T-helper 2 cell treated with Interferon-gamma antibody and Interleukin-4, amounts not matched to agents 5 μg/mL and 100 μg/mL, for 36 hours (primary cell): ENCODE results near the gene ZFP3.
A peak's percentile ranks its signal among the peaks of the same experiment; 100 is the strongest.
"Not testable (repeated sequence)": the region's sequence is repeated elsewhere in the genome, so short reads cannot be mapped to it uniquely, and the experiment has no call there.

Experiments used
- DNase-seq: peaks from one replicate; pipeline ENCODE4 v3.0.0; 2021; ENCODE audit warnings: low spot score
- H3K27ac Mint-ChIP-seq: one replicate; pipeline ENCODE4 v1.8.0; 2021; ENCODE audit warnings: mild to moderate bottlenecking, mixed read lengths
- H3K27me3 Mint-ChIP-seq: one replicate; pipeline ENCODE4 v1.8.0; 2021; ENCODE audit warnings: low read depth, mixed read lengths
- H3K36me3 Mint-ChIP-seq: one replicate; pipeline ENCODE4 v1.8.0; 2021; ENCODE audit warnings: low read depth, mixed read lengths
- H3K4me1 Mint-ChIP-seq: one replicate; pipeline ENCODE4 v1.8.0; 2021; ENCODE audit warnings: low read depth, mixed read lengths
- H3K4me3 Mint-ChIP-seq: one replicate; pipeline ENCODE4 v1.8.0; 2022; ENCODE audit warnings: mild to moderate bottlenecking, moderate library complexity, mixed read lengths
- H3K9me3 Mint-ChIP-seq: one replicate; pipeline ENCODE4 v1.8.0; 2021; ENCODE audit warnings: mixed read lengths

ZFP3 gene

DNA sequence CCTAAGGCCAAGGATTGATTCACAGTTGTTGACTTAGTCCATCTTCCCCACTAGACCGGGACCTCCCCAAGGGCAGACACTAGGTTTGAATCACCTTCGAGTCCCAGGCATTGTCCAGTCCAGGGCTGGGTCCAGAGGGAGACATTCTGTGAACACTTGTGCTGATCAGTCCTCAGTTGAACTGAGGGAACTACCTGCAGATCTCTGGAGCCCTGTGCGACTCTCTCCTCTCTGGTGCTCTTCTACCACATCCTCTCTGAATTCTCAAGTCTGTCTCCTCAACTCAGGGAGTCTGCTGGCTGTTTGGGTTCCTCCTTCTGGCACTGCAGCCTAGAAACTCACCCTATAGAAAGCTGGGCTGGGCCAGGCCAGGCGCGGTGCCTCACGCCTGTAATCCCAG is 22.6 kb downstream of the ZFP3 start:
- peaks cover 22% of the 10 kb centered on the region for H3K36me3 Mint-ChIP-seq
- H3K9me3 Mint-ChIP-seq = peaks cover 54% of the 10 kb centered on the region
- no peaks in the 10 kb centered on the region for H3K4me1 Mint-ChIP-seq
- H3K27me3 Mint-ChIP-seq = peaks cover 14% of the 10 kb centered on the region
- no peak overlapping the region for H3K4me3 Mint-ChIP-seq
- no peak for DNase-seq
- H3K27ac Mint-ChIP-seq = no peak overlapping the region

DNA sequence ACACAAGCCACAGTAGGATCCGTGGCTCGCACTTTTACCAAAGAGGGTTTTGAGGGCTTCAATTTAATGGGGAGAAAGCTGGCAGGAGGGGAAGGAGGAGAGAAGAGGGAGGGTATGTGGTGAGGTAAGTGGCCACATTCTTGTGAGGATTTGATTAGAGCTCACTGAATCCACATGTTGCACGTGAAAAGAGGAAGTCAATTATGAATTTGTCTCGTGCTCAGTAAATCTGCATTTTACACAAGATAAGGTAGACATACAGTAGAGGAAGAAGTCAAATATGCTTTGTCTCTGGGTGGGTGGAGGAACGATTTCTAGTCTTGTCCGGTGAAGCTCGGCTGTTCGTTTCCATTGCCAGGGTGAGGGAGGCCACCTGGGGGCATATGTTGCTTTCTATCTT is 32.5 kb downstream of the ZFP3 start:
- H3K4me3 Mint-ChIP-seq = peak overlapping the region; percentile 82
- H3K27ac Mint-ChIP-seq = peak overlapping the region; percentile 62
- H3K9me3 Mint-ChIP-seq = peaks cover 42% of the 10 kb centered on the region
- DNase-seq = no peak
- peaks cover 71% of the 10 kb centered on the region for H3K36me3 Mint-ChIP-seq
- peaks cover 13% of the 10 kb centered on the region for H3K4me1 Mint-ChIP-seq
- peaks cover 8% of the 10 kb centered on the region for H3K27me3 Mint-ChIP-seq

DNA sequence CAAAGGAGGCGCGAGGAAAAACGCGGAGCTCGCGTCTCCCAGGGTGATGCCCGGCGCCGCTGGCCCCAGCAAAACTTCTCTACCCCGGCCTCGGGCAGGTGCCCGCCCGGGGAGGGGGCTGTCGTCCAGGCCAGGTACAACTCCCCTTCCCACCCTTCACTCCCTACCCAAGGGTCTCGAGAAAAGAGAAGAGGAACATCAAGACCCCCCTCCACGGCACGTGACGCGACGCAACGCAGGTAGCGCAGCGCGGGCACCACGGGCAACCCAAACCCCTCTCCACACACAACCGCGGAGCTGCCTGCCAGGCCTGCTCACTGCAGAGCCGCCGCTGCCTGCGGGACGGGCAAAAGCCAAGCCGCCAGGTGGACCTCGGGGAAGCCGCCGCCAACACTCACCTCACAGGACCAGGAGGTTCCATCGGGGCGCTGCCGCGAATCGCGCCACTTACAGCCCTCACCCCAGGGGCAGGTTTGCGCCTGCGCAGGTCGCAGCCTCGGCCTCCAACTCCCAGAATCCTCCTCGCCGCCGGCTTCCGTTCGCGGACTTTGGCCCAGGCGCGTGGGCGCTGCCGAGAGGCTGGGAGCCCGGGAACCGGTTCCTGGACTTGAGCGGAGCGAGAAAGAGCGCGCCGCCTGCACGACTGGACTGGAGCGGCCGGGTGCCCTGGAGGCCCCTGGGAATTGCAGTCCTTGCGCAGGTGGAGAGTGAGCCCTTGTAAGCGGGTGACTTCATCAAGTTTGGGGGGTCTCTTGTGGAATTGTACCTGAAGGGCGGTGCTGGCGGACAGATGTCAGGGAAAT is 33.3 kb downstream of the ZFP3 start, which contains the start of gene ZNF232:
ZNF232 (minus strand) TSS at position 477 of the 803 bp plus-strand sequence; CDS start at position 421, 56 bp downstream.
- peaks cover 63% of the 10 kb centered on the region for H3K36me3 Mint-ChIP-seq
- peaks cover 35% of the 10 kb centered on the region for H3K9me3 Mint-ChIP-seq
- H3K27ac Mint-ChIP-seq = peak within 1 kb of the TSS; percentile 70
- peak within 1 kb of the TSS; percentile 82 for H3K4me3 Mint-ChIP-seq
- peak; percentile 95 for DNase-seq
- peaks cover 13% of the 10 kb centered on the region for H3K4me1 Mint-ChIP-seq
- H3K27me3 Mint-ChIP-seq = peaks cover 12% of the 10 kb centered on the region

DNA sequence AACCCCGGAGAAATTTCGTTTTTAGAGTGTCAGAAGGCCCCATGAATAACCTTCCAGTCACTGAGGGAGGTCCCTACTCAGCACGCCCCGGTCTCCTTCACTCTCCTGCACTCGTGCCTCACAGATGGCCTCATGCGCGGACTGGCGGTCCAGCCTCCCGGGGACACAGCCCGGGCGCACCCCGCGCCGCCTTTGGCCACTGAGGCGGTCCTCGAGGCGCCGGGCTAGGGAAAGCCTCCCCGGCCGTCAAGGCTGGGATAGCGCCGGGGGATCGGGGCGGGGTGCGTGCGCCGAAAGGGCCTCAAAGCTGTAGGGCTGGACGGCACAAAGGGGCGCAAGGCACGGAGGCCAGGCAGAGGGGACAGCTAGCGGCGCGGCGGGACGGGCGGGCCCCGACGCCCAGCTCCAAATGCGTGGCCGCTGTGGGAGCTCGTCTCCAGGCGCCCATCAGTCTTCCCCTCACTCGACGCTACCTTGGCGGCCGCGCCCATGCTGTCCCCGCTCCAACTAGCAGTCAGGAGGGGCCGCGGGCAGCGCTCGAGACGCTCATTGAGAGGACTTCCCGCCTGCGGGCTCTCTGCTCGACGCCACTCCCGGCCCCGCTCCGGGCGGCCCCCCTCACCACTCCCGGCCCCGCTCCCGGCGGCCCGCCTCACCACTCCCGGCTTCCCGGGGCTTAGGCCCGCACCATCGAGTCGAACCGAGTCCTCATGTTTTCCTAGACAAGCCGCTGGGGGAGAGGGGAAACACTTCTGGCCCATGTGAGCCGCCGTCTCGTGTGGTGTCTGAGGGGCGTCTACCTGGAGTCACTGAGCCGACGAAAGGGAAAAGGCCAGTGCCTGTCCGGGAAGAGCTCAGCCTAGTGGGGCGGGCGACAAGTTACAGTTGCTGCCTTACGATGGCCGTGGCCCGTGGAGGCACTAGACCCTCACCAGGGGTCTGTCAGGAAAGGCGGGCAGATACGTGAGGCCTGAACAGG is 37.7 kb downstream of the ZFP3 start, which contains the start of gene USP6:
USP6 (plus strand) TSS at position 360 of the 979 bp plus-strand sequence. CDS start 14,336 bp downstream, outside the sequence.
- no peak within 1 kb of the TSS for H3K27ac Mint-ChIP-seq
- DNase-seq = no peak
- H3K4me1 Mint-ChIP-seq = peaks cover 8% of the 10 kb centered on the region
- H3K4me3 Mint-ChIP-seq = no peak within 1 kb of the TSS
- H3K27me3 Mint-ChIP-seq = peaks cover 38% of the 10 kb centered on the region
- peaks cover 2% of the 10 kb centered on the region for H3K9me3 Mint-ChIP-seq
- peaks cover 24% of the 10 kb centered on the region for H3K36me3 Mint-ChIP-seq

DNA sequence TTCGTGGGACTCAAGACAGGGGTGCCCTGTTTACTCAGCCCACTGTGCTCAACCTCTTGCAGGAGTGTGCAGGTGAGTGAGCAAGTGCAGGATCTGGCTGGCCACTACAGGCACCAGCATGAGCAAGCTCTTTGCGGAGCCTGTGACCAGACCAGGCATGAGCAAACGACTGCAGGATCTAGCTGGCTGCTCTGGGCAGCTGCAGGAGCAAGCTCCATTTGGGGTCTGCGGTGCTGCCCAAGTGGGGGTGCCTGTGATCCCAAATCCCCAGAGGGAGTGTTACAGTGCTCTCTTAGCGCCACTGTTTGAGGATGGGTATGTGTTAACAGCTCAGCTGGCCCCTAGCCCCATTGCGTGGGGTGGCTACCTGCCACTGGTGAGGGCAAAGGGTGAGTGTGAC is 40.0 kb downstream of the ZFP3 start:
- H3K36me3 Mint-ChIP-seq = peaks cover 17% of the 10 kb centered on the region
- H3K27ac Mint-ChIP-seq = no peak overlapping the region
- DNase-seq = no peak
- H3K9me3 Mint-ChIP-seq = no peaks in the 10 kb centered on the region
- no peak overlapping the region for H3K4me3 Mint-ChIP-seq
- H3K4me1 Mint-ChIP-seq = peaks cover under 1% of the 10 kb centered on the region
- peaks cover 51% of the 10 kb centered on the region for H3K27me3 Mint-ChIP-seq

DNA sequence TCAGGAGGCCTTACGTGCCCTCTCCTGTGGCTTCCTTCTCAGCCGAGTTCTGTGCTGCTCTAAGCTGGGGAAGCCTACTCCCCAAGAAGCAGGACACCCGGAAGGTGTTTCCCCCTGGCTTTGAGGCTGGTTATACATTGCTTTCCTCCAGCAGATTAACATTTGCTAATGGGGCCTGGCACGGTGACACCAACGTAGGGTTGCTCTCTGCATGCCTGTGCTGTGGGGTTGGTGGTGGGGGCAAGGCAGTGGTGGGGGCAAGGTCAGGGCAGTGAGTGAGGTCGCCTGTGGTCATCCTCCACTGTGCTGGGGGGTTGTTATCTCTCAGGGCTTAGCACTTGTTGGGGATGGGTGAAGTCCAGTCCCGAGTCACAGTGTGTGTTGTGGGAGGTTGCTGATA is 41.8 kb downstream of the ZFP3 start:
- DNase-seq = no peak
- H3K27ac Mint-ChIP-seq = no peak overlapping the region
- peaks cover 61% of the 10 kb centered on the region for H3K27me3 Mint-ChIP-seq
- no peaks in the 10 kb centered on the region for H3K4me1 Mint-ChIP-seq
- H3K9me3 Mint-ChIP-seq = no peaks in the 10 kb centered on the region
- H3K4me3 Mint-ChIP-seq = no peak overlapping the region
- peaks cover 1% of the 10 kb centered on the region for H3K36me3 Mint-ChIP-seq

DNA sequence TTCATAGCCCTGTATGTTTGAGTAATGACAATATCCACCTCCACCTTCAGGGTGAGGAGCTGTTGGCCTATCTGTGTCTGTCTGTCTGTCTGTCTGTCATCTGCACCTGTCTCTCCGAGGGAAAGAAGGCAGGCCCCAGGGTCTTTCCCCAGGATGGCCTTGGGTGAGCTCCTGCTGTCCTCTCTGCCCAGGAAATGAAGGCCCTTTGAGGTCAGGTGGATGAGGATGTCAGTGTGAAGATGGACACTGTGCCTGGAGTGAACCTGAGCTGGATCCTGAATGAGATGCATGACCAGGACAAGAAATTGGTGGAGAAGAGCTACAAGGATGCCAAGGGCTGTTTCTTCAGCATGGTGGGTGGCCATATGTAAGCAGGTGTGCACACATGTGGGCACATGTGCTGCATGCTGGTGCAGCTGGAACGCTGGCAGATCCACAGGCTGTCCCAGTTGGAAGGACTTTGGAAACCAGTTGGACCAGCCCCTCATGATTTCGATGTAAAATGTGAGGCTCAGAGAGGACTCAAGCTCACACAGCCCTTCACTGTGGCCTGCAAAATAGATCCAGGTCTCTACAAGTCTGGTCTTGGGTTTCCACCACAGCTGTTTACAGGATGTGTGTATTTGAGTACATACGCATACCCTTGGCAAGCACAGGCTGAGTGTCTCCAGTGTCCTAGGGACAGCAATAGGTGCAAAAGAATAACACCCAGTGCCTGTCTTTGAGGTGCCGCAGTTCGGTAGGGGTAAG is 42.3 kb downstream of the ZFP3 start:
- H3K36me3 Mint-ChIP-seq, DNase-seq, H3K27ac Mint-ChIP-seq, H3K4me1 Mint-ChIP-seq, H3K4me3 Mint-ChIP-seq, H3K9me3 Mint-ChIP-seq: not testable (repeated sequence)
- H3K27me3 Mint-ChIP-seq = peaks cover 57% of the 10 kb centered on the region

DNA sequence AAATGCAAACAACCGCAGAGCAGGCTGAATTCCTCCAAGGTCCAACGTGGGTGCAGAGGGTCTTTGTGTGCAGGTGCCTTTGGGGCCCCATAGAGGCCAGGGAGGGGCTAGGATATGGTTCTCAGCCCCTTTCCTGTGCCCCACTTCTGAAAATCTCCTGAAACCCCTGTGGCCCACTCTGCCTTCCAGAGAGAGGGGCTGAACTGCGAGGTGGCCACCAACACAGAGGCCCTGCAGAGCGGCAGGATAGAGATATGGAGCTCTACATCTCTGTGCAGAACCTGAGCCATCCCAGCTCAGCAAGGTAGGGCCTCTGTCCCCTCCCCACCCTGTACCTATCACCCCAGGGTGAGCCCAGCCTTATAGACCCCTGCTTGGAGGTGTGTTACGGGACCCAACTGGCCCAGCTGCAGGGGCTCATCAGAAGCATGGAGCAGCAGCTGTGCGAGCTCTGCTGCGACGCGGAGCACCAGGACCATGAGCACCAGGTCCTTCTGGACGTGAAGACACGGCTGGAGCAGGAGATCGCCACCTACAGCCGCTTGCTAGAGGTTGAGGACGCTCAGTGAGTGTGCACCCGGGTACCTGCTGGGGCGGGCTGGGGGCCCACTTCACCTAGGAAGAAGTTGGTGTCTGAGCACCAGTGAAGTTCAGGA is 43.0 kb downstream of the ZFP3 start:
- H3K36me3 Mint-ChIP-seq = no peaks in the 10 kb centered on the region
- no peaks in the 10 kb centered on the region for H3K9me3 Mint-ChIP-seq
- no peaks in the 10 kb centered on the region for H3K4me1 Mint-ChIP-seq
- no peak overlapping the region for H3K4me3 Mint-ChIP-seq
- DNase-seq = no peak
- H3K27me3 Mint-ChIP-seq = peaks cover 56% of the 10 kb centered on the region
- no peak overlapping the region for H3K27ac Mint-ChIP-seq

DNA sequence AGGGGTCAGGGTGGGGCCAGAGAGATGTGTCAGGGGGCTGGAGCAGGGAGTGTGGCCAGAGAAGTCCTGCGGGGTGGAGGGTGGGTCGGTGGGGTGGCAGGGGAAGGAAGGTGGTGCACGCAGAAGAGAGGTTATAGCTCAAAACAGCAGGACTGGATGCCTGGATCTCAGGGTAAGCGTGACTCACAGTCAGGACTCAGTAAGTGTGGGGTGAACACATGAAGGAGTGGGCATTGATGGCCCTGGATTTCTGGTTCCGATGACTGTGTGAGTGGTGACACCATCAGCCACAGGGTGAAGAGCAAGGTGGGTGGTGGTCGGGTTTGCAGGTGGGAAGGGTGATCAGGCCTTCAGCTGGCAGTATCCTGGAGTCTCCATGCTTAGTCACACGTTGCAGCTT is 43.8 kb downstream of the ZFP3 start:
- Mint-ChIP-seq H3K4me3 (peak overlapping the region; percentile 17), H3K27me3 (peaks cover 52% of the 10 kb centered on the region)
- not testable (repeated sequence) for DNase-seq, H3K4me1 Mint-ChIP-seq, H3K36me3 Mint-ChIP-seq, H3K27ac Mint-ChIP-seq, H3K9me3 Mint-ChIP-seq

DNA sequence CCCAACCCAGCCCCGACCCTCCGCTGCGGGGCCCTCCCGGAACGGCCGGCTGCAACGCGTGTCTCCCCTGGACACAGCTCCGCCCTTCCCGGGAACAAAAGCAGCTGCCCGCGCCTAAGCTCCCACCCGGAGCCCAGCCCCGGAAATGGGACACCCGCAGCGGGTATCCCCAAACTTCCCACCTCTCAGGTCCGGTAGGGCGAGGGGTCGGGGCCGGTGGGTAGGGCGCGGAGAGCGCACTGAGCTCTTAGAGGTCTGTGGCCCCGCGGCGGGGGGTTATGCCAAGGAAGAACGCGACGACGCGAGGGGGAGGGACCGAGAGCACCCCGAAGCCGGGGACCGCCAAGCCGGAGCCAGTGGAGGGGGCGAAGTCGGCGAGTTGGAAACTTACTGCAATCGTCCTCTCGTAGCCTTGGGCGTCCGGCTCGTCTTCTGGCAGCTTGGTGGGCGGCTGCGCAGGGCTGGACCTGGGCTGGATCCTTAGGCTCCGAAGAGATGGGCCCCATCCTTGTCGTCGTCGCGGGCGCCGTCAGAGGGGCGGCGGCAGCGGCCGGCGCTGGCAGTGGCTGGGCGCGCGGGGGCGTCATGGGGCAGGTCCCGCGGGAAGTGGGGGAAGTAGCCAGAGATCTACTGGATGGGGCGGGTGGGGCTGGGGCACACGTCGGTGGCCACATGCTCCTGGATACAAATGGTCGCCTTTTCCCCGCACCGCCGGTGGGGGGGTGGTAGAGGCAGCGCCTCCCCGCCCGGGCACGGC is 44.5 kb downstream of the ZFP3 start:
- H3K4me1 Mint-ChIP-seq = no peaks in the 10 kb centered on the region
- H3K27ac Mint-ChIP-seq = no peak overlapping the region
- peaks cover 47% of the 10 kb centered on the region for H3K27me3 Mint-ChIP-seq
- DNase-seq = no peak
- no peaks in the 10 kb centered on the region for H3K9me3 Mint-ChIP-seq
- no peaks in the 10 kb centered on the region for H3K36me3 Mint-ChIP-seq
- peak overlapping the region; percentile 9 for H3K4me3 Mint-ChIP-seq

DNA sequence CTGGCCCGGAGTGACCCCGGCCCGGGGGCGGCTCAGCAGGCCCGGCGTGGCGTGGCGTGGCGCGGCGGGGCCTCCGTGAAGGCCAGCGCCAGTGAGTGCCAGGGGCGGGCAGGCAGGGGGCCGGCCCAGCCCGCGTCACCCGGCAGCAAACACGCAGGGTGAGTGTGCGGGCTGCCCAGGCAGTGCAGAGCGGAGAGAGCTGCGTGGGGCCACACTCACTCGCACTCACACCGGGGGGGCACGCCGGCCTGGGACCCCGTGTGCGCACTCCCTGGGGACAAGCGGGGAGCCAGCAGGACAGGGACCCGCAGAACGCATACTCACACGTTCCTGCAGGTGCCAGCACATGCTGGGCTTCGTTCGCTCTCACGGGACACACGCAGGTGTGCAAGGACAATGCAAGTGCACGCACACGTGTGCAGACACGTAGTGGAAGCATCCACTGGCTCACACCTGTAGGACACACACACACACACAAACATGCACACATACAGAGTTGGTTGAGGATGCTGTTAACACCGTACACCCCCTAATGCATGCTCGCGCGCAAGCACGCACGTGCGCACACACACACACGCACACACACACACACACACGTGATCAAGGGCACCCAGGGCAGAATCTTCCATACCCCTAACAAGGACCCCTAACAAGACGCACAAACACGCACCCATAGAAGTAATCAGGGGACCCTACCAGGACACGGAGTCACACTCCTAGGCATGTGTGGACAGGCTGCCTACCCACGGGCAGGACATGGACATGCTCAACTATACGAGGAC is 45.3 kb downstream of the ZFP3 start:
- Mint-ChIP-seq H3K4me1 (no peaks in the 10 kb centered on the region), H3K27ac (no peak overlapping the region), H3K36me3 (no peaks in the 10 kb centered on the region), H3K9me3 (no peaks in the 10 kb centered on the region), H3K27me3 (peaks cover 42% of the 10 kb centered on the region), H3K4me3 (no peak overlapping the region)
- DNase-seq = no peak

DNA sequence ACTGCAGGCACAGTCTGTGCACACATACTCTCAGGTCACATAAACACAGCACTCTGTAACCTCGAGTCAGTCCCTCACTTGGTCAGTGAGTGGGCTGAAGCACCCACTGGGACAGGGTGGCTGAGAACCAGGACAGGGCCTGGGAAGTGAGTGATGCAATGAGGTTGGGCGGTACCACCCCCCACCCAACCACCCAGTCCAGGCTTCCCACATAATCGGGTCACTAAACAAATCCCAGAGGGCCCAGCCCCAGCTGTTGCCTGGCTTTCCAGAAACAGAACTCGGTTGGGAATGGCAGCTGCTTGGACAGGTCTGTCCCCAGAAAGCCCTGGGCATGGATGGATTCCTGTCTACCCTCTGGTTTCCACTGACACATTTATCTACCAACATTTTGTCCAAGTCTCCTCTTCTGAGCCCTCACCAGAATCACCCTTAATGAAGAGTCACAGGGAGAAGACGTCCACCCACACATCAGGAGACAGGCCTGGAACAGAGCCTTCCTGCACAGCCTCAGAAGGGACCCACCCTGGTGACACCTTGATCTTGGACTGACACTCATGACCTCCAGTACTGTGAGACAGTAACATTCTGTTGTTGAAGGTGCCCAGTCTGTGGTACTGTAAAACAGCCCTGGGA is 46.0 kb downstream of the ZFP3 start:
- H3K36me3 Mint-ChIP-seq, H3K27ac Mint-ChIP-seq, H3K4me3 Mint-ChIP-seq, H3K4me1 Mint-ChIP-seq, H3K9me3 Mint-ChIP-seq, DNase-seq: not testable (repeated sequence)
- H3K27me3 Mint-ChIP-seq = peaks cover 35% of the 10 kb centered on the region
